ENCODE results near the gene NTN3. TPM values are rescaled to one million over a fixed set of nuclear protein-coding genes. Genes with fewer than 3 reads are reported as not detected.

The NTN3 gene
- total RNA-seq, 3 donors from 2014 or later (not counting 1 experiment from before 2014, with no cell fraction given): not detected

DNA sequence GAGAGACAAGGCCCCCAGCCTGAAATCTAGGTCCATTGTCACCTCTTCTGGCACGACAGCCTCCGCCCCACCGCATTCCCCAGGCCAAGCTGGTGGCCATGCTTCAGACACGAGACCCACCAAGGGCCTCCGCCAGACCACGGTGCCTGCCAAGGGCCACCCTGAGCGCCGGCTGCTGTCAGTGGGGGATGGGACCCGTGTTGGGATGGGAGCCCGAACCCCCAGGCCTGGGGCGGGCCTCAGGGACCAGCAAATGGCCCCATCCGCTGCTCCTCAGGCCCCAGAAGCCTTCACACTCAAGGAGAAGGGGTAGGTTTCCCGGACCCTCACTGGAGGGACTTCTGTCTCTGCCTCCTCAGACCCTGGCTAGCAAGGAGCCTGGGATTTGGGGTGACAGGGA lies 10.2 kb upstream of the NTN3 start:
- Mint-ChIP-seq H3K9me3 (no peaks in the 10 kb centered on the region), H3K27me3 (ENCODE audit: low read depth in 2 of 2) (no peaks in the 10 kb centered on the region), H3K36me3 (no peaks in the 10 kb centered on the region), H3K4me3 (no peak overlapping the region), H3K4me1 (peaks cover 7 to 9% of the 10 kb centered on the region in 2 donors), H3K27ac (no peak overlapping the region)
- no peak overlapping the region for H3K4me3 ChIP-seq (ENCODE audit: low read length)
- DNase-seq: no peak
- H3K27me3 ChIP-seq (ENCODE audit: control insufficient read depth, insufficient read depth, low read length): no peaks in the 10 kb centered on the region
- H3K9me3 ChIP-seq (ENCODE audit: control insufficient read depth, insufficient read depth, low read length): no peaks in the 10 kb centered on the region
- peaks cover 16% of the 10 kb centered on the region for H3K4me1 ChIP-seq (ENCODE audit: control insufficient read depth, insufficient read depth, low read length)
- whole genome bisulfite sequencing (ENCODE audit: insufficient coverage): 96% methylated on average over 13 of the region's 13 CpGs
- intact Hi-C loops (cut with micrococcal nuclease): no loop called here
- TF ChIP-seq, protein P1, sequence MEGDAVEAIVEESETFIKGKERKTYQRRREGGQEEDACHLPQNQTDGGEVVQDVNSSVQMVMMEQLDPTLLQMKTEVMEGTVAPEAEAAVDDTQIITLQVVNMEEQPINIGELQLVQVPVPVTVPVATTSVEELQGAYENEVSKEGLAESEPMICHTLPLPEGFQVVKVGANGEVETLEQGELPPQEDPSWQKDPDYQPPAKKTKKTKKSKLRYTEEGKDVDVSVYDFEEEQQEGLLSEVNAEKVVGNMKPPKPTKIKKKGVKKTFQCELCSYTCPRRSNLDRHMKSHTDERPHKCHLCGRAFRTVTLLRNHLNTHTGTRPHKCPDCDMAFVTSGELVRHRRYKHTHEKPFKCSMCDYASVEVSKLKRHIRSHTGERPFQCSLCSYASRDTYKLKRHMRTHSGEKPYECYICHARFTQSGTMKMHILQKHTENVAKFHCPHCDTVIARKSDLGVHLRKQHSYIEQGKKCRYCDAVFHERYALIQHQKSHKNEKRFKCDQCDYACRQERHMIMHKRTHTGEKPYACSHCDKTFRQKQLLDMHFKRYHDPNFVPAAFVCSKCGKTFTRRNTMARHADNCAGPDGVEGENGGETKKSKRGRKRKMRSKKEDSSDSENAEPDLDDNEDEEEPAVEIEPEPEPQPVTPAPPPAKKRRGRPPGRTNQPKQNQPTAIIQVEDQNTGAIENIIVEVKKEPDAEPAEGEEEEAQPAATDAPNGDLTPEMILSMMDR (IDR thresholded peaks at IDR 0.05): no peak
- peaks cover 8% of the 10 kb centered on the region for H3K36me3 ChIP-seq (ENCODE audit: control insufficient read depth, insufficient read depth, low read length)
- ATAC-seq: no peak
- no peak overlapping the region for H3K27ac ChIP-seq (ENCODE audit: low read length)

DNA sequence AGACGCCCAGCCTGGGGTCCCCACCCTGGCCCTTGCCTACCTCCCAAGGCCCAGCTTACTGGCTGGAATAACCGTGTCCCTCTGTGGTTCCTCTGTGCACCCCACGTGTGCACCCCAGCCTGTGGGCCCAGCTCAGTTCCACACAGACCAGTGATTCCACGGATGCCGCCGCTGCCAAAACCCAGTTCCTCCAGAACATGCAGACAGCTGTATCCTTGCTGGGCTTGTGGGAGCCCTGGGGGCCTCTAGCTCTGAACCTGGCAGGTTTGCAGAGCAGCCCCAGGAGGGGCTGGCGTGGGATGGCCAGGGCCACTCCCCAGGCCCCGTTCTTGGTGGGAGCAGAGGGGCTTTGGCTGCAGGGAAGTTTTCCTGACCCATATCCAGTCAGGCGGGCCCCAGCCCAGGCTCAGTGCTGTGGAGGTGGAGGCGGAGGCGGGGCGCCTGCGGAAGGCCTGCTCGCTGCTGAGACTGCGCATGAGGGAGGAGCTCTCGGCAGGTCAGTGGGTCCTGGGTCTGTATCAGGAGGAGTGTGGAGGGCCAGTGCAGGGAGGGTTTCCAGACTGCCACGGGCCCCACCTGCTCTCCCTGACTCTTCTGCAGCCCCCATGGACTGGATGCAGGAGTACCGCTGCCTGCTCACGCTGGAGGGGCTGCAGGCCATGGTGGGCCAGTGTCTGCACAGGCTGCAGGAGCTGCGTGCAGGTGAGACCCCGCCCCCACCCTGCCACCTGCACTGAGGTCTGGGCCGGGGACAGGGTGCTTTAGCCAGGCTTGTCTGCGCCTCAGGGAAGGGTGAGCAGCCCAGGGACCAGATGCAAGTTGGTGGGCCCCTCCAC lies 8.8 kb upstream of the NTN3 start:
- no peak for DNase-seq
- TF ChIP-seq, protein P1 (IDR thresholded peaks at IDR 0.05): no peak
- no peak overlapping the region for H3K4me3 Mint-ChIP-seq
- H3K36me3 Mint-ChIP-seq: no peaks in the 10 kb centered on the region
- H3K27me3 Mint-ChIP-seq (ENCODE audit: low read depth in 2 of 2): no peaks in the 10 kb centered on the region
- Histone ChIP-seq H3K9me3 (ENCODE audit: control insufficient read depth, insufficient read depth, low read length) (no peaks in the 10 kb centered on the region), H3K27ac (ENCODE audit: low read length) (no peak overlapping the region), H3K4me3 (ENCODE audit: low read length) (no peak overlapping the region), H3K36me3 (ENCODE audit: control insufficient read depth, insufficient read depth, low read length) (no peaks in the 10 kb centered on the region), H3K27me3 (ENCODE audit: control insufficient read depth, insufficient read depth, low read length) (no peaks in the 10 kb centered on the region), H3K4me1 (ENCODE audit: control insufficient read depth, insufficient read depth, low read length) (peaks cover 24% of the 10 kb centered on the region)
- peaks cover 7 to 12% of the 10 kb centered on the region in 2 donors for H3K4me1 Mint-ChIP-seq
- no peaks in the 10 kb centered on the region for H3K9me3 Mint-ChIP-seq
- no peak for ATAC-seq
- H3K27ac Mint-ChIP-seq: no peak overlapping the region
- 93% methylated on average over 23 of the region's 23 CpGs for WGBS (ENCODE audit: insufficient coverage)
- intact Hi-C loops (cut with micrococcal nuclease): no loop called here

DNA sequence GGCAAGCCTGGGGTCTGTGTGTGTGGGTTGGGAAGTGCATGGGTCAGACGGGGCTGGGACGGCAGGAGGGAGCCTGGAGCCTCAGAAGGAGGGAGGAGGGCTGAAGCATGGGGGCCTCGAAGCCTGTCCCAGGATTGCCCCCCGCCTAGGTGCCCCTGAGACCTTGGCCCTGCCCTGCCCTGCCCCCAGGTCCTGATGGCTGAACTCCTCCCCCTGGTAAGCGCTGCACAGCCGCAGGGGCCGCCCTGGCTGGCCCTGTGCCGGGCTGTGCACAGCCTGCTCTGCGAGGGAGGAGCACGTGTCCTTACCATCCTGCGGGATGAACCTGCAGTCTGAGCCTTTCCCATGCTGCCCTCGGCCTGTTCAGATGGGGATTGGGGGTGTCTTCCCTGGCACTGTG lies 6.8 kb upstream of the NTN3 start:
- intact Hi-C loops (cut with micrococcal nuclease): no loop called here
- TF ChIP-seq, protein P1 (IDR thresholded peaks at IDR 0.05): no peak
- no peak overlapping the region for H3K4me3 Mint-ChIP-seq
- no peaks in the 10 kb centered on the region for H3K9me3 Mint-ChIP-seq
- no peaks in the 10 kb centered on the region for H3K9me3 ChIP-seq (ENCODE audit: control insufficient read depth, insufficient read depth, low read length)
- H3K36me3 ChIP-seq (ENCODE audit: control insufficient read depth, insufficient read depth, low read length): no peaks in the 10 kb centered on the region
- ATAC-seq: no peak
- H3K36me3 Mint-ChIP-seq: no peaks in the 10 kb centered on the region
- H3K4me1 ChIP-seq (ENCODE audit: control insufficient read depth, insufficient read depth, low read length): peaks cover 34% of the 10 kb centered on the region
- no peak overlapping the region for H3K27ac Mint-ChIP-seq
- peaks cover 9% of the 10 kb centered on the region for H3K27me3 ChIP-seq (ENCODE audit: control insufficient read depth, insufficient read depth, low read length)
- DNase-seq: no peak
- H3K4me3 ChIP-seq (ENCODE audit: low read length): no peak overlapping the region
- H3K27me3 Mint-ChIP-seq (ENCODE audit: low read depth in 2 of 2): peaks cover 0 to 5% of the 10 kb centered on the region in 2 donors
- WGBS (ENCODE audit: insufficient coverage): 93% methylated on average over 12 of the region's 12 CpGs
- peaks cover 6 to 18% of the 10 kb centered on the region in 2 donors for H3K4me1 Mint-ChIP-seq
- no peak overlapping the region for H3K27ac ChIP-seq (ENCODE audit: low read length)
